Stomach smooth muscle (tissue), 2 donors: ENCODE measurements around the gene HSF4.
A peak's percentile ranks its signal among the peaks of the same experiment; 100 is the strongest.

Experiments used
- H3K27ac ChIP-seq: one replicate; pipeline ENCODE4 v1.7.0; 2013; ENCODE audit warnings: mild to moderate bottlenecking, low read length, inconsistent platforms
- H3K27me3 ChIP-seq, 2 donors: one replicate each; pipeline ENCODE4 v1.7.0; 2013; ENCODE audit warnings: low read length in 2 of 2; ENCODE audit not compliant: insufficient read depth in 2 of 2, control insufficient read depth in 1 of 2
- H3K36me3 ChIP-seq, 2 donors: one replicate each; pipeline ENCODE4 v1.7.0; 2013; ENCODE audit warnings: low read length in 2 of 2; ENCODE audit not compliant: control insufficient read depth in 2 of 2, insufficient read depth in 2 of 2
- H3K4me1 ChIP-seq: one replicate; pipeline ENCODE4 v1.7.0; 2013; ENCODE audit warnings: low read length; ENCODE audit not compliant: control insufficient read depth, insufficient read depth
- H3K4me3 ChIP-seq, 2 donors: one replicate each; pipeline ENCODE4 v1.7.0; 2013; ENCODE audit warnings: low read length in 2 of 2
- H3K9ac ChIP-seq, 2 donors: one replicate each; pipeline ENCODE4 v1.7.0; 2013; ENCODE audit warnings: low read length in 2 of 2, mild to moderate bottlenecking in 1 of 2
- H3K9me3 ChIP-seq, 2 donors: one replicate each; pipeline ENCODE4 v1.7.0; 2013; ENCODE audit warnings: low read length in 2 of 2; ENCODE audit not compliant: control insufficient read depth in 2 of 2
- donor health status: healthy.
- donor health status: Pancreatic carcinoma.

The HSF4 gene

DNA sequence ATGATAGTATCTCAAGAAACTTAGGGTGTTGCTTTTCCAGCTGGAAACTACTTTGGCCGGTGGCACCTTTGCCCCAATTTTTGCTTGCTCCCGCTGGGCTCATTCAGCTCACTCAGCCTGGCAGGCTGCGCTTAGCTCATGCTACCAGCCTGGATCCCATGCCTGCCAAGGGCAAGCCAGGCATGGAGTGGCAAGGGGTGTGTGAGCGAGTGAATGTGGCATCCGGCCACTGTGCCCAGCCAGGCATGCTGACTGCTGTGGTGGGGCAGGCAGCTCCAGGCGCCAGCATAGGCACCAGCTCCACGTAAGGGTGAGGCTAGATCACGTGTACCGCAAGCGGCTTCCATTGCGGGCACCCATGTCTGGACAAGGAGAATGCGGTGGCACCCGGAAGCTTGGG is 23.2 kb upstream of the HSF4 start:
- H3K4me3 ChIP-seq: no peak overlapping the region
- H3K27me3 ChIP-seq: no peaks in the 10 kb centered on the region
- no peaks in the 10 kb centered on the region for H3K9me3 ChIP-seq
- no peak overlapping the region for H3K9ac ChIP-seq
- no peaks in the 10 kb centered on the region for H3K4me1 ChIP-seq
- H3K27ac ChIP-seq: no peak overlapping the region
- H3K36me3 ChIP-seq: peaks cover 56 to 77% of the 10 kb centered on the region in 2 donors

DNA sequence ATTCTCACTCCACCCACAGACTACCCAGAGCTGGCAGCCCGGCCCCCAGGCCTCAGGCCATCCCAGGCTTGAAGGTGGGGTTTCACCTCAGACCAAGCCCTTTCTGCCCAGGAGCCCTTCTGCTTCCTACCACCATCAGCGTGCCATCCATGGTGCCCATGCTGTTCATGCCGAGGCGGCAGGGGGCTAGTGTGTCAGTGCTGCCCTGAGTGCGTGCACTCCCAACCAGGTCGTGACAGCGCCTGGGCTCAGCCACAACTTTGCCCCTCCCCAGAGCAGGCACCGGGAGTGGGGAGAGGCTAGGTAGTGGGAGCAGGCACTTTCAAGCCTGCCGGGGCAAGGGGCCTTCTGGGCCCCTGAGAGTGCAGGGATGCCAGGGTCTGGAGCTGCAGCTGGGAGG is 22.2 kb upstream of the HSF4 start:
- no peaks in the 10 kb centered on the region for H3K9me3 ChIP-seq
- no peak overlapping the region for H3K4me3 ChIP-seq
- H3K36me3 ChIP-seq: peaks cover 54 to 85% of the 10 kb centered on the region in 2 donors
- H3K4me1 ChIP-seq: no peaks in the 10 kb centered on the region
- H3K27me3 ChIP-seq: no peaks in the 10 kb centered on the region
- no peak overlapping the region for H3K27ac ChIP-seq
- no peak overlapping the region for H3K9ac ChIP-seq

DNA sequence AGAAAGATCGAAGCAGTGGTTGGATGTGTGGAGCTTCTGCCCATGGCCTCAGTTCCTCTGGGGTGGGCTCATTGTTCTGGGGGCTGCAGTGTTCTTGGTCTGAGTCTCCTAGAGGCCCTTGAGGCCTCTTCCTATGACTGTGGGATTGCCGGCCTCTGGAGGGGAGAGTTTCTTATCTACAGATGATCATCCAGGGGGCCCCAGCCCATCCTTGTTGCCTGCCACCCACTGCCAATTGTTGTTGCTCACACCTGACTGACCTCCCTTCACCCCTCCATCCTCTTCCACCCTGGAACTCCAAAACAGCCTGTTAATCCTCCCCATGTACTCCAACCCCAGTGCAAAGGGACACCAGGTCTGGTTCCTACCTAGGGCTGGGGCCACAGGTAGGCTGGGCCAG is 19.6 kb upstream of the HSF4 start:
- Histone ChIP-seq H3K27ac (no peak overlapping the region), H3K36me3 (peaks cover 47 to 77% of the 10 kb centered on the region in 2 donors), H3K4me1 (no peaks in the 10 kb centered on the region), H3K9ac (no peak overlapping the region), H3K4me3 (no peak overlapping the region), H3K9me3 (no peaks in the 10 kb centered on the region), H3K27me3 (no peaks in the 10 kb centered on the region)

DNA sequence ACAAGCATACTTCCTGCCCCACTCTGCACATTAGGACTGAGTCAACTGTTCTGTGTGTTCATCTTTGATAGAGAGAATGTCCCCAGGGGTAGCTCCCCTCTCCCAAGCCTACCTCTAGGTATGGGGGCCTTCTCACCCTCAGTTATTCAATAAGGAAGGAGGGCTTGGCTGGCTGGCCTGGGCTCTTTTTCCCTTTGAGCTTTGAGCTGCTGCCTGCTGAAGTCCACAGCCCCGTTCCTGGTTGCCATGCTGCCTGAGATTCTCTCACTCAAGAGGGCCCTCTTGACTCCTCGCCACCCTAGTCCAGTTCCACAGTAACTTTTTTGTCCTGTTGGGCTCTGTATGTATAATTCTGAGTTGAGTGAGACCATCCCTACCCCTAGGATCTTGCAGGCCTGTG is 18.8 kb upstream of the HSF4 start:
- Histone ChIP-seq H3K36me3 (peaks cover 40 to 69% of the 10 kb centered on the region in 2 donors), H3K9ac (no peak overlapping the region), H3K27ac (no peak overlapping the region)

DNA sequence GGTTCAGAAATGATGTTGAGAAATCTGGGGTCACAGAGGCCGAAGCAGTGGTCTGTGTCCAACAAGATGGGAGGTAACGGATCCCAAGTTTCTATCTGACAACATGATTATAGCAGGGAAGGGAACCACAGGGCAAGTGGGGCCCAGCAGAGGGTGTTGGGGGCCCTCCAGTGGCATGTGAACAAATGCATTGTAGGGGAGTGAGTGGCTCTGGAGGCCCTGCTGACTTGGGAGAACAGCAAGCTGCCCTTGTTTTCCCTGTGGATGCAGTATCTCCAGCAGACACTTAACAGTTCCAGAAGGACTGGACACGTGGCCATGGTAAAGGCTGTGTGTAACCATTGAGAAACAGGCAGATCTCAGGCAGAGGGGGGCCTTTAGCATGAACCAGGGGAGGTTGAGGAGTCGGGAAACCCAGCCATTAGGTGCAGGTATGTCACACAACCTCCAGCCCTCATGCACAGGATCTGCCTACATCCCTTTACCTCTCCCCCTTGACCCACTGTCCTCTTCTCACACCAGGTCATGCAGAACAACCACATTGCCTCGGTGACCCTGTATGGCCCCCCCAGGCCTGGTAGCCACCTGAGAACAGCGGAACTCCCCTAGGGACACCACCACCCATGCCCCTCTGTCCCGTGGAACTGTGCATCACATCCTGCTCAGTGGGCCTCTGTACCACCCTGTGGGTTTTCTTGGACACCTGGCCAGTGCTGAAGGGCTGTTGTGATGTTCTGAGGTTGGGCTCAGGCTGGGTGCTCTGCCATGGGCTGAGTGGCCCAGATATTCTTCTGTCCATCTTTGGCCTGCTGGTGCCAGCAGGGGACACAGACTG is 17.8 kb upstream of the HSF4 start:
- Histone ChIP-seq H3K9me3 (no peaks in the 10 kb centered on the region), H3K27ac (no peak overlapping the region), H3K36me3 (peaks cover 30 to 59% of the 10 kb centered on the region in 2 donors), H3K4me3 (no peak overlapping the region), H3K27me3 (no peaks in the 10 kb centered on the region), H3K4me1 (peaks cover 10% of the 10 kb centered on the region), H3K9ac (no peak overlapping the region)

More for the DNA sequence above, 18.8 kb upstream of the HSF4 start:
- Histone ChIP-seq H3K4me1 (peaks cover 1% of the 10 kb centered on the region), H3K27me3 (no peaks in the 10 kb centered on the region), H3K9me3 (no peaks in the 10 kb centered on the region), H3K4me3 (no peak overlapping the region)

DNA sequence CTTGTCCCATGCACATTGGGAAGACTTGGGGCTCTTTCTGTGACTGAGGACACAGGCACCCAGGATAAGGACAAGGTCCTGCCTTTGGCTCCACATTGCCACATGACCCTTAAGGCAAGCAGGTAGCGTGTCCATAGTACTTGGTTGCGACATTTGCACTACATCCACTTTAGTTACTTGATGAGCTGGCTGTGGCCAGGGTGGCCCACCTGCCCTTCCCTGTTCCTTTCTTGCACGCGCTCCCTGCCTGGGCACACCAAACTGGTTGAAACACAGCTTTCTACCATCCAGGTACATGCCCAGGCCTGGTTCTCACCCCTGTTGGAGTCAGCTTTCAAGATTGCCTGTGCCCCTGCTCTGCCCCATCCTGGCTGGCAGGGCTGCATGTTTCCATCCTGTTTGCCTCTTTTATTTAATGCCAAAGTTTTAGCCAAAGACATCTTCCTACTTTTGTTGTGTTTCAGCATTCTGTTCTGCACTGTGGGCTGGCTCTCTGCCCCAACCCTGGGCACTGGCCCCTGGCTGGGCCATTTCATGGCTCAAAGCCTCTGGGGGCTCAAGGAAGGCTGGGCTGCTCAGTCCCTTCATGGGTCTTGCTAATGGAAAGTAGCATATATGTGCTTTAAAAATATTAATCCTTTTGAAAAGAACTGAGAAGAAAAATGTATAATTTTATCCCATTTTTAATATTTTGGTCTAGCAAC is 17.0 kb upstream of the HSF4 start:
- H3K9ac ChIP-seq: no peak overlapping the region
- H3K27me3 ChIP-seq: no peaks in the 10 kb centered on the region

DNA sequence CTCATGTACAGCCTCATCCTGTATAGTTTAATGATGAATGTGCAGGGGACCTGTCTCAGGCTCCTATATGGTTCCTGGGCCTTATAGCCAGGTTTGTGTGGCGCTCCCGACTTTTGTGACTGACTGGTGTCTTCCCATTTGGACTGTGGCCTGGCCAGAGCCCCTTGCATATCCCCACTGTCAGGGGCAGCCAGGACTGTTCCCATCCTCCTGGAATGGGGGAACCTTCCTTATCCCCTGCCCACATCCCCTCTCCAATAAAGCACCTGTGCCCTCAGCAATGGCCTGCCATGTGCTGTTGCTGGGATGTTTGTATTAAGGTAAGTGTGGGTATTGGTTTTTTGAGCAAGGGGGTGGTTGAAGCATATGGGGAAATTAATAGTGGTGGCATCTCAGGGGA is 16.3 kb upstream of the HSF4 start:
- Histone ChIP-seq H3K36me3 (peaks cover 27 to 48% of the 10 kb centered on the region in 2 donors), H3K4me3 (no peak overlapping the region), H3K27ac (no peak overlapping the region), H3K9ac (no peak overlapping the region), H3K27me3 (peaks cover 0 to 2% of the 10 kb centered on the region in 2 donors), H3K9me3 (no peaks in the 10 kb centered on the region), H3K4me1 (peaks cover 10% of the 10 kb centered on the region)

More for the DNA sequence above, 17.0 kb upstream of the HSF4 start:
- Histone ChIP-seq H3K4me1 (peaks cover 10% of the 10 kb centered on the region), H3K9me3 (no peaks in the 10 kb centered on the region), H3K36me3 (peaks cover 27 to 52% of the 10 kb centered on the region in 2 donors), H3K27ac (no peak overlapping the region), H3K4me3 (no peak overlapping the region)

DNA sequence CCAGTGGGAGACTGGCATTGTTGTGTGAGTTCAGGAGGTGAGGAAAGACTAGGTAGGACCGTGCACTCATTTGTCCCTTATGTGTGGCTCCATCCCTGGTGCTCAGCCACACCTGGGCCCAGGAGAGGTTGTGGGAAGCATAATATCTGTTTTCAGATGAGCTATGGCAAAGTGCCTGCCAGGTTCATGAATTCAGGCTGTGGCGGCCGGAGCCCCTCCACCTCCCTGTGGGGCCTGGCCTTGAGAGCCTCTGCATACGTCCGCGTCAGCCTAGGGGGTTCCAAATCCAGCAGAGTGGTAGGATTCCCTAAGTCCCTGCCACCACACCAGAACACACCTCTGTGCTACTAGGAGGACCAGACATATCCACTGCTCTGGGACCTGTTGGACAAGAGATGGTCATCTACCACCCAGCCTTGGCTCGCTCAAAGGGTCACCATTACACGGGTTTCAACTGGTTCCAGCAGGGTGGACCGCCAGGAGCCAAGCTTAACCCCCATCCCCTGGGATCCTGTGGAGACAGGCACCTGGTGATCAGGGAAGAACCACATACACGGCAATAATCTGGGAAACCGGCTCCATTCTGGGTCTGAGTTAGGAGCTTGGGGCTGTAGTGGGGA is 15.8 kb upstream of the HSF4 start:
- H3K9me3 ChIP-seq: no peaks in the 10 kb centered on the region
- peaks cover 0 to 2% of the 10 kb centered on the region in 2 donors for H3K27me3 ChIP-seq
- H3K4me1 ChIP-seq: peaks cover 10% of the 10 kb centered on the region
- no peak overlapping the region for H3K9ac ChIP-seq
- peaks cover 27 to 44% of the 10 kb centered on the region in 2 donors for H3K36me3 ChIP-seq
- no peak overlapping the region for H3K4me3 ChIP-seq
- H3K27ac ChIP-seq: no peak overlapping the region

DNA sequence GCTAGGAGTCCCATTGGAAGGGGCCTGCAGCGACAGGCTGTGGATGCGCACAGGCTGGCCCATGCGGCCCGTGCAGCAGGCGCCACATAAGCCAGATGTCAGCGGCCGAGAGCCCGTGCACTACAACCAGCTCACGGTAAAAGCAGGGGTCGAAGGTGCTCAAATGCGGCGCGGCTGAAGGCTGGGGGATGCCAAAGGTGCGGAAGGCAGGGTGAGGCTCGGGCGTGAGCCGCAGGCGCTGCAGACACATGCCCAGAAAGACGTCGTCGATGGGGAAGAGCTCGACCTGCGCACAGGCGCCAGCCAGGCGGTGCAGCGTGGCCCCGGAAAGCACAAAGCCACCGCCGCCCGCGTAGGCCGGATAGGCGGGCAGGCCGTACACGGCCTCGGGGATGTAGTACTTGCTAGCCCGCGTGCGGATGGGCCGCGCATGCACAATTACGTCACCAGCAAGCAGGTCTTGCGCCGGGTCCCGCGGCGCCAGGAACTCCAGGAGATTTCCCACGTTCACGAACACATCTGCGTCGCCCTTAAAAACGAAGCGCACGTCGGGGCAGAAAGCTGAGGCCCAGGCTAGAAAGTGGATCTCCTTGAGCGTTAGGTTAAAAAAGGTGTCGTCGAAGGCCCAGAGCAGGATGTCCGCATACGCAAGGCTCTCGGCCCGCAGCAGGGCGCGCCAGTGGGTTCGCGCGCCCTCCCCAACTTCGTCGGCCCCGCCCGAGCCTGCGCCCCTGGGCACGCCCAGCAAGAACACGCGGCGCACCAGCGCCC is 15.1 kb upstream of the HSF4 start:
- peaks cover 13% of the 10 kb centered on the region for H3K4me1 ChIP-seq
- peak overlapping the region in 1 of 2 donors; percentile 77 for H3K4me3 ChIP-seq
- H3K27me3 ChIP-seq: peaks cover 2 to 9% of the 10 kb centered on the region in 2 donors

More for the DNA sequence above, 15.1 kb upstream of the HSF4 start:
- Histone ChIP-seq H3K27ac (no peak overlapping the region), H3K9ac (no peak overlapping the region), H3K9me3 (no peaks in the 10 kb centered on the region), H3K36me3 (peaks cover 22 to 38% of the 10 kb centered on the region in 2 donors)
